SKM-1 treated with dmso at 0.1 percent for 144 hours (cell line): Measurements from ENCODE around the gene SMPD3.
A peak's percentile ranks its signal among the peaks of the same experiment; 100 is the strongest.
"Not testable (repeated sequence)": the region's sequence is repeated elsewhere in the genome, so short reads cannot be mapped to it uniquely, and the experiment has no call there.

Experiments used
- DNase-seq: peaks from one replicate; lab custom pipeline; 2025; ENCODE audit not compliant: unreplicated experiment; lab: John Stamatoyannopoulos, UW

The SMPD3 gene

DNA sequence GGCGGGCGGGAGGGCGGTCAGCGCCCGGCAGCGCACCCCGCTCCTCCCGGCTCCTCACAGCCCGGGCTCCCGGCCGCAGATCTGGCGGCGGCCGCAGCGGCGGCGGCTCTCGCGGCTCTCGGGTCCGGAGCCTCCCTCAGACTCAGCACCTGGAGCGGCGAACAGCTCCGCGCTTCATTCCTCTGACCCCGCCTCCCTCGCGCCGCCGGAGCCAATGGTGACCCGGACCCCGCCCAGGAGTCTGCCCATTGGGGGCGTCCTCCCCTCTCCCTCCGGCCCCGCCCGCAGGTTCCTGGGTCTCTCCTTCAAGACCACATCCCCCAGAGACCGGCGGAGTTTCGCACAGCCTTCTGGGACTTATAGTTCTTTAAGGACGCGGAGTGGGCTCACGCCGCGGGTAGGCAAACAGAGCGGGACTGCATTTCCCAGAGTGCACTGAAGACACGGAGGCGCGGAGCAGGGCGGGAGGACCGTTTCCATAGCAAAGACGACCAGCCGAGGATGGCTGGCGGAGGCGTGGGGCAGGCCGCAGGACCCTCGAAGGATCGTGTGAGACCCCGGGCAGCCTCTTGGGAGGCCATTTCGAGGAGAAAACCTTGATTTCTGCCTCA is at the start of gene SMPD3:
Gene SMPD3 (minus strand): TSS at position 149 of the 611 bp plus-strand sequence. CDS start 76,327 bp downstream, outside the sequence.
- peak; percentile 90 for DNase-seq

DNA sequence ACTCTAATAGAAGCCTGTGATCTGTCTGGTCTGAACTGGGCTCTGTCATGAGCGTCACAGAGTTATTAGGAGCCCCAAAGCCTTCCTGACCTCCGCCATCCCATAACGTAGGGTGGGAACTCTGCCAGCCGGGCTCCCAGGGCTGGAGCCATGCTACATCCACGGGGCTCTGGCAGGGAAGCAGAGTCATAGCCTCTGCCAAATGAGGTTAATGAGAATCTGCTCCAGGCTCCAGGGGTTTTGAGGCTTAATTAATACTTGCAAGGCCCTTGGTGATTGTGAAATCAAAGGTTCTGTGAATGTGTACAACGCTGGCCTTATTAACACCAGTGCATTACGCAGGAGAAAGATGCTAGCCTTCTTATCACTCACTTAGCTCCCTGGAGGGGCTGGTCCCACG is 48.4 kb upstream of the SMPD3 start:
- DNase-seq = no peak

- DNase-seq = not testable (repeated sequence)
These were observed 46.0 kb upstream of the SMPD3 start for GRCh38 chr16:68494261-68494660.

DNA sequence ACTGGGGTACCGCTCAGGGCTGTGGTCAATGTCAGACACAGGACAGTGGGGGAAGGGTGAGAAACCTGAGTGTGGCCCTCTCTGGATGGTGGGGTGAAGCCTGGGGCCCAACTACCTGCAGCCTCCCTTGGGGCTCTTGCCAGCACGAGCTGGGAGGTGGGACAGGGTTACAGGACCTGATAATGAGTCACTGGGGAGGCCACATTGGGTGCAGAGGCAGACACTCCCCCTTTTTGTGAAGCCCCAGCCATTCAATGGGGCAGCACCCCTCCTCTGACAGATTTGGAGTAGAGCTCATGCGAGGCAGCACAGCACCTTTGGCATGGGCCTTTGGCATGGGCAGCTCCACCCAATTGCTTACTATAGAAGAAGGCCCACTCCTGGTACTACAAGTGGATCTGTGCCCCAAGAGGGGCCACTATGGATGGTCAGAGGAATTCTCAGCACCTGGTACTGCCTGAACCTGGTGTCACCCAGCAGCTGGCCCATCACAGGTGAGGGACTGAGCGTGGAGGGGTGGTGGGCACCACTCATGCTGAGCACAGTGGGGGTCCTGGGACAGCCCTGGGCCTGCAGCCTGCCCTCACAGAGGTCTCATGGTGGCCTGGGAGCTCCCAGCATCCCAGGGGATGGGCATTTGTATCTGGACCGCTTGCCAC is 45.2 kb upstream of the SMPD3 start:
- no peak for DNase-seq

DNA sequence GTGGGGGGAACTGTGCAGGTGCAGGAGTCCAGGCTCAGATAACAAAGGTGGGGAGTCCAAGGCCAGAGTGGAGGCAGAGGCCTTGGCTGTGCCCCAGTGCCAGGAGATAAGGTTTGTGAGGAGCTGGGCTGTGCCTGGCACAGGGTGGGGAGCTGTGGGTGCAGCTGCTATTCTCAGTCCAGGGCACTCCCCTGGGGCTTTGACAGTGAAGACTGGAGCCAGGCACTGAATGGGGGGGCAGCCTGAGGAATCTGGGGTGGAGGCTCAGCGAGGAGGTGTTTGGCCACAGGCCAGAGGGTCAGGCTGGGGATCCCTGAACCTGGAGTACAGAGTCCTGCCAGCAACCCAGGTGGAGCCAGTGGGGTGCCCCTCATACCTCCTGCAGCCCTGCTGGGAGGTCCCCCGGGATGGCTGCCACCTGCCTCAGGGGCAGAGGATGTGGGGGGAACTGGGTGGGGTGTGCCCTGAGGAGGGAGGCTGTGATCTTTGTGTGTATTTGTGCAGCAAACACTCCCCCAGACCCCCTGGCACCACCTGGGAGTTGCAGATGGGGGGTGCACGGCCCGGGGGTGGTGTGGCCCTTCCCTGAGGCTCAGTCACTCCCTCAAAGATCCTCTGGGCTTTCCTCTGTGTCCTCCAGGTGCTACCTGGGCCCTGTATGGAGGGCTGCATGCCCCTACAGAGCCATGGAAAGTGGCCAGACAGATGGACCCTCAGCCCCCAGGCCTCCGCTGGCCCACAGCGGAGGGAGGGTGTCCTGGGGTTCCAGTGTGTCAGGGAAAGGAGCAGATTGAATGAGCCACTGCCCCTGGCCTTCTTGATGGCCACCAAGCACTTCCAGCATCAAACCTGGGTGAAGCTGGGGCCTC is 44.5 kb upstream of the SMPD3 start:
- DNase-seq = no peak

DNA sequence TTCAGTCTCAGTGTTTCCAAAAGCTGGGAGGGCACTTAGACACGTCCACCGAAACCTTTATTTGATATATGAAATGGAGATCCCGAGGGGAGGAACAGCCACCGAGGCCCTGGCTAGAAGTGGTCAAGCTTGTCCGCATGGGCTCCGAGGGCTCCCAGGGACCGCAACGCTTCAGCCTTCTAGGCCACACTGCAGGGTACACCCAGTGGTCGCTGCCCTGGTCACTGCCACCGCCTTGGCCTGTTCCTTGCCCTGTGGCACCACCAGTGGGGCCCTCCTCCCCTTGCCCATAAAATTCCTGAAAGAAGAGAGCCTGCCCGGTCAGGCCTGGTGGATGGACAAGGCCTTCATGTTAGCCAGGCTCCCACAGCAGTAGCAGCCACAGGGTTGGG is 43.8 kb upstream of the SMPD3 start:
- no peak for DNase-seq

DNA sequence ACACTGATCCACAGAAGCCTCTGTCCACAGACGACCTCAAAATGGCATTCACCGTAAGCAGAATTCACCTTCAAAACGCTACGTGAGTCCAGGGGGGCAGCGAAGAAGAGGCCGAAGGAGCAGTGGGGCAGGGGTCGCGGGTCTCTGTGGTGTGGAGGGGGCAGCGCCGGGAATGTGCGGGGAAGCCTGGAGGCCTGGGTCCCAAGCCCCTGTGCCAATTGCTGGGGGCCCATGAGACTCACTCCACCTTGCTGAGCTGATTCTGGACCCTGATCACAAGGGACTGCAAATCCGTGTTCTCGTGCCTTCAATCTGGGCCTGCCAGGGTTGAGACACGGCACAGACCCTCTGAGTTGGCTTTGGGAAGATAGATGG is 43.3 kb upstream of the SMPD3 start:
- DNase-seq = no peak

GRCh38 chr16:68490829-68491575 is 42.7 kb upstream of the SMPD3 start:
- no peak for DNase-seq

DNA sequence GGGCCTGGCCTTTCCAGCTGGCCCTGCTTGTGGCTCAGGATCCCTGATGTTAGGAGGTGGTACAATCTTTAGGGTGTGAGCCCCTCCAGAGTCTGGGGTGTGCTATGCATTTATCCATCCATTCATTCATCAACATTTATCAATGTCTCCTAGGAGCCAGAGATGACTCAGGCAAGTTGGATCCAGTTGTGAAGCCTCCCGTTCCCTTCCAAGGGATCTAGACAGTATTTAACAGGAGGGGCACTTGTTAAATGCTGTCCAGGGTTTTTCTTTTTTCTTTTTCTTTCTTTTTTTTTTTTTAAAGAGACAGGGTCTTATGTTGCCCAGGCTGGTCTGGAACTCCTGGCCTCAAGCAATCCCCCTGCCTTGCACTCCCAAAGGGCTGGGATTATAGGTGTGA is 42.0 kb upstream of the SMPD3 start:
- DNase-seq = no peak

GRCh38 chr16:68488554-68488953 is 40.2 kb upstream of the SMPD3 start:
- no peak for DNase-seq

GRCh38 chr16:68487669-68488068 is 39.4 kb upstream of the SMPD3 start:
- DNase-seq = no peak

DNA sequence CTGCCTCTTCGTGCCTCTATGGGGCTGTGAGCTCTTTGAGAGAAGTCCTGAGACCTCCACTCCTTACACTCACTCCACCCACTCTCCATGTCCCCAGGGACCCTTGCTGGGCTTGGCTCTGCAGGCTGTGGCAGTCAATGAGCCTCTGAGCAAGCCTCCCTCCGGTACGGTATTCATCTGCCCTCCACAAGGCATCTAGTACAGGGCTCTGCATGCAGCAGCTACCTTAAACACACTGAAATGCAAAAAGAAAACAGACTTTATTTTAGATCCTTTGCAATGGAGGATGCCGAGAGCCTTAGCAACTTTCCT is 38.9 kb upstream of the SMPD3 start:
- no peak for DNase-seq

DNA sequence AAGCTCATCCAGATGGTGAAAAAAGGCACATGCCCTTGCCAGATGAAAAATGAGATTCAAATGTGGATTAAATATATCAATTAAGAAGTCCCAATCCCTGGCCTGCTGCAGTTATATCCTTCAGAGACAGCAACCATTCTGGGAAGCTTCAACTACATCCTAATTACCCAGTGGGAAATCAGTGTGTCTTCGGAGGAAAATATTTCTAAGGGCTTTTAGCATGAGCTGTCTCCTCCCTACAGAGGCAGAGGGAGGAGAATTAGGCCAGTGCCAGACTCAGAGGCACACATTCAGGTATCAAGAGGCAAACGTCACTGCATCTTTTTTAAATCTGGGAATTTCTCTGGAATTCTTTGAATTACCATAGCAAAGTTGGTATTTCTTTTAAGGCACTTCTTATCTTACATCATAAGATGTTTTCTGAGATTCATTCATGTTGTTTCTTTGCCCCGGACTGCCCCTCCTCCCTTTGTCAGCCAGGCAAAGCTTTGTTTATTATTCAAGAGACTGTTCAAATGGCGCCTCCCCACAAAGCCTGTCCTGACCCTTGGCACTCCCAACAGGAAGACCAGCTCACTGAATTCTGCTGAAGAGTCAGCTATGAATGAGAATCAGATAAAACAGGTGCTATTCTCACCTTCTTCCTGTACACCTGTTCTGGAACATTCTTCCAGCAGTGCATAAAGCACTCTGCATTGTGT is 38.3 kb upstream of the SMPD3 start:
- no peak for DNase-seq

GRCh38 chr16:68481636-68482035 is 33.3 kb upstream of the SMPD3 start:
- DNase-seq = peak; percentile 58

GRCh38 chr16:68480084-68480995 is 32.0 kb upstream of the SMPD3 start:
- no peak for DNase-seq

DNA sequence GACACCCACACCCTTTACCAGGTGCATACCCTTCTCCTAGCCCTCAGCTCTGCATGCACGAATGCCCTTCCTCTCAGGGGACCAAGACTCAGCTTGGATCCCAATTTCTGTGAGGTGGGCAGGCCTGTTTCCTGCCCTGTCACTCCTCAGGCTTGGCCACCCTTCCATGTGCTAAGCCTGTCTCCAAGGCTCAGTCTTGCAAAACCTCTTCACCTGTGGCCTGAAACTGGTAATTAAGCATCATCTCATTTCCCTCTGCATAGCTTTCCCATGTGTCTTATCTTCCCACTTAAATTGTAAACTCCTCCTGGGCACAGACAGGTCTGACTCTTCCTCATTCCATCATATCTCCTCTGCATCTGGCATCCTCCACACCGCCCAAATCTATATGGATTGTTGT is 31.0 kb upstream of the SMPD3 start:
- DNase-seq = no peak

DNA sequence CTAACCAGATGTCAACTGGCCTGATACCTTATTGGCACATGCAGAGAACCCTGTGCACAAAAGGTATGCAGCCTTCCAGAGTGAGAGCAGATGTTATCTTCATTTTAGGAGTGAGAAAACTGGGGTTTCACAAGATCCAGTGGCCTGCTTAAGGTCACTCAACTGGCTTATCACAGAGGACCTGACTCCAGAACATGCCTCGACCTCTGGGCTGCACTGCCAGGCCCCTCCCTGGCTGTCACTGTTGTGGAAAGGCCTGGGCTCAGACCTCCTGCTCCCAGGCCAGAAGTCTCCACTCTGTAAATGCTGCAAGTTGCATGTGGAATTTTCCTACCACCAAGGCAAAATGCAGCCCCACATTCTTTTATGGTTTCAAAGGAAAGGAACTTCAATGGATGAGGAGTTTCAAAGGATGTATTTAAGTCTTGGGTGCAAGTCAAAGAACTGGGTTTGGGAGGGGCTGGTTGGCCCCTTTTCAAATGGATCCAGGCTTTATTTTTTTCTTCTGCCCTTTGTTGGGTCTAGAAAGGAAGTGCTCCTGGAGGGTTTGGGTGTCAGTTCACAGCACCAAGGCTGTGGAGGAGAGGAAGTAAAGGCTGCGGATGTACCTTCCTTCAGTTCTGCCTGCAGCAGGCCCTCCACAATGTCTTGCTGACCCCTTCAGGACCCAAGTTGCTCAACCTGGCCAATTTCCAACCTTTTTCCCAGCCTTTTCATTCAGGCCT is 30.4 kb upstream of the SMPD3 start:
- DNase-seq = peak; percentile 40

DNA sequence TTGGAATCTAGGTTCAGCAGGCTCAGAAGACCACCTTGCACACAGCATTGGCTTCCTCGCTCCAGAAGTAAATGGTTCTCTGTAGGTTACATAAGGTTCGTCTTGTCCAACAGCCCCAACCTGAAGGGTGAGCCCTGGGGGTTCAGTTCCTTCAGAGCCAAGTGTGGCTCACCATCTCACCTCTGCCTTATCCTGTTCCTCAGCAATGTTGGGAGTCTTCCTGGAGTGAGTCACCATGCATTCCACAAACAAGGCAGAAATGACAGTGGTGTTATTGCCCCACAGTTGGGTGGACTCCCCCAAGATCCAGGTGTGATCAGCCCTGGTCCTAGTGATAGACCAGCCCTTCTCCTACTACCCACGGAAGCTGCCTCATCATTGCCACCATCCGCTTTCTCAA is 26.8 kb upstream of the SMPD3 start:
- no peak for DNase-seq

DNA sequence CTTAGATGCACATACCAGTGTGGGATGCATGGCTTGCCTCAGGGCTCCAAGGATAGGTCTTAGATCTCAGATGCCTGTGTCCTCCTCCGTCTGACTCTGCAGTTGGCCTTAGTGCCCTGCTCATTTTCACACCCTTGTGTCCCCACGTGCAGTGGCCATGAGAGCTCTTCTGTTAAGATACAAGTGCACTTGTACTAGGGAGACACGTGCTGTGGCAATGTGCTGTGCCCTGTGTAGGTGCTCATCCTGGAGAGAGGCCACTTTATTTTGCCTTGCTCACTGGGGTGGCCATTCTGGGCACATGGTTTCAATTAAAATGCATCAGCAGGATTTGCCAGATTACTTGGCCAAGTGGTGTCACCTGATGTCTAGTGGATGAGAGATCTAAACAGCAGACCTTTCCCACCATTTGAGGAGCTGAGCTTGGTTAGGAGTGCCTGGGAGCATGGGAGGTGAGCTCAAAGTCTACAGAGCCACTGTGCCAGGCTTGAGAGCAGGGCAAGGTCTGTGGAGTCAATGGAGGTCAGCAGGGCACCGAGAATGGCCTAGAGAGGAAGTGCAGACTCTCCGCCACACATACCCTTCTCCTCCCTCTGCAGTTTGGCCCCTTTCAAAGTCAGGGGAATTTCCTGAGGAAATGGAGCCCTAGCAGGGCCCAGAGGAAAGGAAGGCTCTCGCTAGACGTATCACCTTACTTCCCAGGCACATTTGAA is 25.2 kb upstream of the SMPD3 start:
- no peak for DNase-seq
